Astrocyte of the cerebellum (primary cell): ENCODE results near the gene SRRM2.

Experiments
- DNase-seq: peaks from one replicate; pipeline ENCODE4 v3.0.0-alpha.2; 2011; ENCODE audit warnings: low read depth
- H3K4me3 ChIP-seq: 2 replicates; pipeline ENCODE4 v1.5.1; 2011; ENCODE audit warnings: mild to moderate bottlenecking, low read depth, low read length, moderate library complexity
- CTCF ChIP-seq: IDR thresholded peaks from 2 replicates; pipeline ENCODE4 v1.5.1; 2012; ENCODE audit warnings: low read length, low read depth, moderate library complexity, mild to moderate bottlenecking; ENCODE audit errors: missing control alignments
- in situ Hi-C: cut with HindIII; loops from 2 replicates; pipeline ENCODE4 v1.10.0; 2017; ENCODE audit warnings: low sequenced_read_pairs

SRRM2 gene

GRCh38 chr16:2761886-2762583, 9.6 kb downstream of the SRRM2 start:
- no peak for DNase-seq
- H3K4me3 ChIP-seq, result no peak overlapping the region
- TF ChIP-seq CTCF, result no peak
- in situ Hi-C loops, result no loop called here

- H3K4me3 ChIP-seq, result no peak overlapping the region
- no peak for TF ChIP-seq CTCF
- no peak for DNase-seq
- in situ Hi-C loops, result no loop called here
Observed at GRCh38 chr16:2762711-2763110, 10.3 kb downstream of the SRRM2 start.

- DNase-seq, result no peak
- H3K4me3 ChIP-seq, result no peak overlapping the region
- in situ Hi-C loops, result no loop called here
- TF ChIP-seq CTCF, result no peak
Observed at GRCh38 chr16:2763173-2763572, 10.7 kb downstream of the SRRM2 start.

- no peak for TF ChIP-seq CTCF
- no peak for DNase-seq
- in situ Hi-C loops, result no loop called here
- no peak overlapping the region for H3K4me3 ChIP-seq
Observed at GRCh38 chr16:2764718-2765117, 12.3 kb downstream of the SRRM2 start.

- in situ Hi-C loops, result no loop called here
- no peak overlapping the region for H3K4me3 ChIP-seq
- no peak for TF ChIP-seq CTCF
- no peak for DNase-seq
Observed at GRCh38 chr16:2765462-2766404, 13.3 kb downstream of the SRRM2 start.

- no peak for DNase-seq
- H3K4me3 ChIP-seq, result no peak overlapping the region
- TF ChIP-seq CTCF, result no peak
- in situ Hi-C loops, result no loop called here
Observed at GRCh38 chr16:2766430-2767139, 14.1 kb downstream of the SRRM2 start.
